Measurements from ENCODE around the gene FLNB.
"Not testable (repeated sequence)": the region's sequence is repeated elsewhere in the genome, so short reads cannot be mapped to it uniquely, and the experiment has no call there.

FLNB gene

DNA sequence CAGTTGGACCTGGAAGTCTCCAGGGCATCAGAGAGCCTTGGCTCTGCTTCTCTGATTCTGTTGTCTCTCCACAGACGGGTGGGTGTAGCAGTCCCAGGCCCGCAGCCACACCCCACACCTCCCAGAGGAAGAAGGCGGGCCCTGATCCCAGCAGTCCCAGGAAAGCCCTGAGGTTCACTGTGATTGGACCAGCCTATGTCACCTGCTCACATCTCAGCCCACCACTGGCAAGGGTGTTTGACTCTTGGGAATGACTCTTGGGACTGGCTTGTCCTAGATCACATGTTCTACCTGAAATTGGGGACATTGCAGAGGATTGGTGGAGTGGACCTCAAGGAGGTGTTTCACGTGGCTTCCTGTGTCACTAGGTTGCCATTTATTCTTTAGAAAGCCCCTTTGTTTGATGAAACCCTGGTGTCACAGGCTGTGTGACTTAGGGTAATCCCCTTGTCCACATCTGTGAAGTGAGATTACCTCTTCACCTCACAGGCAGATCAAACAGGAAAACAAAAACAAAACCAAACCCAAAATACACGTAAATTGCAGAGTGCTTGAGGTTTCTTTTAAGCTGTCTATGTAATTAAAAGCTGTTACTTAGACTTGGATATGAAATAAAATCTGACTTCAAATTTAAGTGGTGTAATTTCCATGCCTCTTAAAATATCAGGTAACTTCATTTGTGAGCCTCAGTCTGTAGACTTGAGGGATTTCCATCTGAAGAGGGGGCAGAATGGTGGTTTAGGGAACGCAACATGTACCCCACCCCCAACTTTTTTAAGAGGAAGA is 26.7 kb downstream of the FLNB start:
- DNase-seq: no peak

GRCh38 chr3:58035524-58036255 is 27.5 kb downstream of the FLNB start:
- no peak for DNase-seq

DNA sequence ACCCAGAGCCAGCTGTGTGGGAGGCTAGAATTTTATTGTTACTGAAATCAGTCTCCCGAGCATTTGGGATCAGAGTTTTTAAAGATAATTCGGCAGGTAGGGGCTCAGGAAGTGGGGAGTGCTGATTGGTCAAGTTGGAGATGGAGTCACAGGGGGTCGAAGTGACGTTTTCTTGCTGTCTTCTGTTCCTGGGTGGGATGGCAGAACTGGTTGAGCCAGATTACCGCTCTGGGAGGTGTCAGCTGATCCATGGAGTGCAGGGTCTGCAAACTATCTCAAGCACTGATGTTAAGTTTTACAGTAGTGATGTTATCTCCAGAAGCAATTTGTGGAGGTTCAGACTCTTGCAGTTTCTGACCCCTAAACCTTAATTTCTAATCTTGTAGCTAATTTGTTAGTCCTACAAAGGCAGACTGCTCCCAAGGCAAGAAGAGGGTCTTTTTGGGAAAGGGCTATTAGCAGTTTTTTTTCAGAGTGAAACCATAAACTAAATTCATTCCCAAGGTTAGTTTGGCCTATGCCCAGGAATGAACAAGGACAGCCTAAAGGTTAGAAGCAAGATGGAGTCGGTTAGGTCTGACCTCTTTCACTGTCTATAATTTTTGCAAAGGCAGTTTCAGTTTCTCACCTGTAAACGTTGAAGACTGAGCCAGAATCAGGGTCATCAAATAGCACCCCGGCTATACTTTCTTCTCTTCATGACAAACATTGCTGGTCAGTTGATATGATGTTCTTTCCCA is 28.2 kb downstream of the FLNB start:
- no peak for DNase-seq

DNA sequence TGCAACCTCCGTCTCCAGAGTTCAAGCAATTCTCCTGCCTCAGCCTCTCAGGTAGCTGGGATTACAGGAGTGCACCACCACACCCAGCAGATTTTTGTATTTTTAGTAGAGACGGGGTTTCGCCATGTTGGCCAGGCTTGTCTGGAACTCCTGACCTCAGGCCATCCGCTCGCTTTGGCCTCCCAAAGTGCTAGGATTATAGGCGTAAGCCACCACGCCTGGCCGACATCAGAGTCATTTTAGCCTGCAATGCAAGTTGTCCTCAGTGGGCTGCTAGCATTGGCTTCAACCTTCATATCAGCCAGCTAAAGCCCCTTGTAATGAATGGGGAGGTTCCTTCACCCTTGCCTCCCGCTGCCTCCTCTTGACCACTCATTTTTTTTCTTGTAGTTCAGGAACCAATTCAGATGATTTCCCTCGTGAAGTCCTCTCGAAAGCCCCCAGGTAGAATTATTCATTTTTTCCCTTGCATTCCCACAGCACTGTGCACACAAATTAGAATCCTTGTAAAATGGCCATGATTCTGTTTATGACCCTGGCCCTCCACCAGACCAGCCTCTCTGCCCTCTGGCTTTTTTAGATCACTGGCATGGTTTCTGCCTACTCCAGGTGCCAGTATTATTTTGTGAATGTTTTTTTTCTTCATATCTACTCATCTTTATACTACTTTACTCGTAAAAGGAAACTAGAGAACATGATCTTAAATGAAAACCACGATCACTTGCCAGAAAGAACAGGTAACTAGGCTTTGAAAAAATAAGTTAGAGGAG is 29.1 kb downstream of the FLNB start:
- no peak for DNase-seq

GRCh38 chr3:58038675-58039292 is 30.6 kb downstream of the FLNB start:
- no peak for DNase-seq

DNA sequence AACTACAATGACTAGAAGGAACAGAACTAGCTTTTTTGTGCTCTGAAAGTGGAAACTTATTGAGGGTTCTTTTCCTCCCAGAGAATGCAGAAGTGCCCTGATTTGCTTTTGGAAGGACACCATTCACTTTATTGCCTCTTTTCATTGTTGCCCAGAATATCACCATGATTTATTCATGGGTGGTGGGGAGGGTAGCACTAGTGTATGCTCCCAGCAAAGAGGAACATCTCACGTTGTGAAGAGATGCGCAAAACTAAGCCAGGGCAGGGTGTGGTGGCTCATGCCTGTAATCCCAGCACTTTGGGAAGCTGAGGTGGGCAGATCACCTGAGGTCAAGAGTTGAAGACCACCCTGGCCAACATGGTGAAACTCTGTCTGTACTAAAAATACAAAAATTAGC is 31.4 kb downstream of the FLNB start:
- no peak for DNase-seq

DNA sequence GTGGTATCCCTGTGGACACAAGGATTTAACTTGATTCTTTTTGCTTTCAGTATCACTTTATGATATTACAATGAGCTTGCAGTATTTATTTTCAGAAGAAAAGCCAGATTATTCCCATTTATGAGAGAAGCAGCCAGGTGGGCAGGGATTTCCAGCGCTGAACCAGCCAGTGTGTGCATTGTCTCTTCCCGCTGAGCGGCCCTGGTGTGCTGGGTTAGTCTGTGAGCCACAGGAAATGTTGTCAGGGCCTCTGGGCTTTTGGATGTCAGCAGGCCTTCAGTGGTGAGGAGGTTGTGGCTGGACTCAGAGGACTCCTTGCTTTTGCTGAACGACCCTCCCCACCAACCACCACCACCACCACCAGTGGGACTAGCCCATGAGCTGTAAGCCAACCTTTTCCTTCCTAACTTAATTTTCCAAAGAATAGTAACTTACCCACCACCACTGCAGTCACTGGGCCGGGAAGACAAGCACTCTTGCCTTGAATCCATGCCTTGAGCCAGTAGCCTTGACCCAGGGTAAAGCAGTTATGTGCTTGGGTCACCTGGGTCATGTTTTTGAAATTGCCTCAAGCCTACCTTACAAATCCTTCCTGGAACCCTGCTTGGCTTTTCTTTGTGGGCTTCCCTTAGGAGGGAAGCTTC is 33.1 kb downstream of the FLNB start:
- no peak for DNase-seq

GRCh38 chr3:58041826-58042324 is 33.7 kb downstream of the FLNB start:
- no peak for DNase-seq

DNA sequence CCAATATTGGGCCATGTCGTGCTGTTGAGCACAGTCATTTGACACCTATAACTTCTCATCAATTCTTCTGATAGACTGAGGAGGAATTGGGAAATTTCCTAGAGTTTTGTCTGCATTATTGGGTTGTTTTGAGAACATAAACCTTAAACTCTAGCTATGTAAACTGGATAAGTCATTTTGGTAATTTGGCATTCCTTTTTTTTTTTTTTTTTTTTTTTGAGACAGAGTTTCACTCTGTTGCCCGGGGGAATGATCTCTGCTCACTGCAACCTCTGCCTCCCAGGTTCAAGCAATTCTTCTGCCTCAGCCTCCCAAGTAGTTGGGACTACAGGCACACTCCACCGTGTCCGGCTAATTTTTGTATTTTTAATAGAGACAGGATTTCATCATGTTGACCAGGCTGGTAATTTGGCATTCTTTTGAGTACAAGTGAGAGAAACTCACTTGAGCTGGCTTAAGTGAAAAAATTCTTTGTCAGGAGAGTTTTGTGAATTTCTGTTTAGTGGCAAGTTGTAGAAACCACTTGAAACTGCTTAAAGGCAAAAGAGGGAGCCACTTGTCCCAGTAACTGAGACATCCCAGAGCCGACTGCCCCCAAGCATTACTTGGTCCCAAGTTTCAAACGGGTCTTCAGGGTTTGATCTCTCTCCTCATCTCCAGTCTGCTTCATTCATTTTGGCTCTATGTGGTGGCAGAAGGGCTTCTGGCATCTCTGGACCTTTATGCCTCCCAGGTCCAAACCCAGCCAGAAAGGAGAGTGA is 34.9 kb downstream of the FLNB start:
- DNase-seq: no peak

DNA sequence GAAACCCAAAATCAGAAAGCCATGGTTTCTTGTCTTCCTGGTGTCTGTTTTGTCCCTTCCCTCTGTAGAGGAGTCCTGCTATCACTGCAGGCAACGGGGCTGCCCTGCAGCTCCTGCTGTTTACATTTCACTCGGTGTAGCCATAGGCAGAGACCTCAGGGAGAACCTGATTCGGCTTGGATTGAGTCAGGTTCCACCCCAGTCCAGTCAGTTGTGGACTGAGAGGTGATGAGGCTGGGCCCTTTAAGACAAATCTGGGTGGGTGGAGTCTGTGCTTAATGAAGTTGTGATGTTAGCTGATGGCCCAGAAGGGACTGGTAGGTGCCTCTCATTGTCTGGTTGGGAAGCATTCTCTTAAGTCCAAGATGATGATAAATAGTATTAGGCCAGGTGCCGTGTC is 35.7 kb downstream of the FLNB start:
- DNase-seq: no peak

- DNase-seq: no peak
These were observed 36.7 kb downstream of the FLNB start for GRCh38 chr3:58044691-58045483.

- no peak for DNase-seq
These were observed 39.6 kb downstream of the FLNB start for GRCh38 chr3:58047826-58048225.

- DNase-seq: no peak
These were observed 40.1 kb downstream of the FLNB start for GRCh38 chr3:58048301-58048700.

GRCh38 chr3:58049143-58049785 is 41.0 kb downstream of the FLNB start:
- DNase-seq: peak; percentile 68

DNA sequence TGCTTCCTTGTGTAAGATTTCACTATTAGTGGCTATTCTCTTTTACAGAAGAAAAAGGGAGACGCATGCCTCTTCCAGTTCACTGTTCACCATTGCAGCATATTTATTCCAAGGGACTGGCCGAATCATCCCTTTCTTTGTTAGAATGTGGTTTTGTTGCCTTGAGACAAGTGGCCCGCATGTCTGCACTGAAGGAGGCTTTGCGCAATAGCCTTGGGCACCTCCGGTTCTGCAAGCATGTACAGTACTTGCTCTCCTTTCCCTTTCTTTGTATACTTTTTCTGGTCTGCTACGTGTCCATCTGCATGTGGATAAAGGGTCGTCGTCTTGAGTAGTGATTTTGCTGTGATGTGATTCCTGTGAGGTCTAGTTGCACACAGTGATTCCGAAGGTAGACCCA is 43.0 kb downstream of the FLNB start:
- DNase-seq: no peak

DNA sequence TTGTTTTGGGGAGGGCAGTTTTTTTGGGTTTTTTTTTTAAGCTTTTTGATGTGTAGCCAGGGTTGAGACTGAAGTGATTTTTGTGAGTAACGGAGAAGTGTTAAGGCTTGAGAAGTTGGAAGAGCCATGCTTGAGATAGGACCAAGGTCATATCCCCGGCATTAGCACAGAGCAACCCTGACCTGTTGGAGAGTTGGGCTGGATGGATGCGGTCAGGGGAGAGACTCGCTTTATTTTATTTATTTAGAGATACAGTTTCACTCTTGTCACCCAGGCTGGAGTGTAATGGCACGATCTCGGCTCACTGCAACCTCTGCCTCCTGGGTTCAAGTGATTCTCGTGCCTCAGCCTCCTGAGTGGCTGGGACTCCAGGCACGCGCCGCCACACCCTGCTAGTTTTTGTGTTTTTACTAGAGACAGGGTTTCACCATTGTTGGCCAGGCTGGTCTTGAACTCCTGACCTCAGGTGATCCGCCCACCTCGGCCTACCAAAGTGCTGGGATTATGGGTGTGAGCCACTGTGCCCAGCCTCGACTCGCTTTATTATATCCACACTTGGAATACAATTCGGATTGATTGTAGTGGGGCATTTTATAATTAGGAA is 43.5 kb downstream of the FLNB start:
- DNase-seq: not testable (repeated sequence)

DNA sequence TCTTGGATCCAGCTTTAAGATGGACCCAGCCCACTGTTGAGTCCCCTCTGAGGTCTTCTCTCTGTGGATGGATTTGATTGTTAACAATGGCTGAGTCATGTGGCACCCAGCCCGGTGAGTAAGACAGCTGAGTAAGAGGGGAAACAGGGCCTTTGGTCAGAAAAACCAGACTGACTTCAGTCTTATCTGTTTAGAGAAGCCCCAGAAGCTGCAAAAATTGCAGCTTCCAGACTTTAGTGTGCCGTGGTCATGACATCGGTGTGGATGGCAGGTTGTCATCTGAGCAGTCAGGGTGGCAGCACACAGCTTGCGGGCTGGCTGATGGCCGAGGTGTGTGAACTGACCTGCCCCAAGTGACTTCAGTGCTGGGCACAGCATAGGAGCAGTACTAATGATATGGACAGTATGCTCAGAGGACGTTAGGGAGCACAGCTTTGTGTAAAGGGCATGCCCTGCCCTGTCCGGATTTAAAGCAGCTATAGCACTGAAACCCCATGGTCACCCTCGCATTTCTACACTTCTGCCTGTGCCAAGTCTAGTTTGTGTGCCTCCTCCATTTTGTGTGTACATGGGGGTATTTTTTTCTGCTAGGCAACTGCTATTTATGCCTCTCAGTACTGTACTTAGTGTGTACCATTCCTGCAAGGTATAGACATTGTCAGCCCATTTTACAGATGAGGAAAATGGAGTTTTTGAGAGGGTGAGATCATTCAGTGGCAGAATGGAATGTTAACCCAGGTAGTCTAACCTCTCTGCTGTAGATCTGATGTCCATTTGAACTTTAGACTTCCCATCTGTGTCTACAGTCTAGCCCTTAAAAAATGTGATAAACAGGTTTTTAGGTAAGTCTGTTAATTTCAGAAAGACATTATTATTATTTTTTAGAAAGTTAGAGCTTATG is 44.4 kb downstream of the FLNB start:
- DNase-seq: peak; percentile 66

DNA sequence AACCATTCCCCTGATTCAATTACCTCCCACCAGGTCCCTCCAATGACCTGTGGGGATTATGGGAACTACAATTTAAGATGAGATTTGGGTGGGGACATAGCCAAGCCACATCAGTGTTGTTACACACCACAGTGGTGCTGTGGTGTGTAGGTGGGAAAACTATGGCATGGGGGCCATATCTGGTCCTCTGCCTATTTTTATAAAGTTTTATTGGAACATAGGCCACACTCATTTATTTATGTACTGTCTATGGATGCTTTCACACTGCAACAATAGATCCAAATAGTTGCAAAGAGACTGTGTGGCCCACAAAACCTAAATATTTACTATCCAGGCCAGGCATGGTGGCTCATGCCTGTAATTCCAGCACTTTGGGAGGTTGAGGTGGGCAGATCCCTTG is 46.4 kb downstream of the FLNB start:
- DNase-seq: no peak

Data from 8988T (cell line).